Ammon's horn (tissue), 1 donor: ENCODE data around the gene ZSCAN5C.
"Not testable (repeated sequence)": the region's sequence is repeated elsewhere in the genome, so short reads cannot be mapped to it uniquely, and the experiment has no call there.

Experiments used
- DNase-seq: peaks from one replicate; pipeline ENCODE4 v3.0.0-alpha.2; 2016; ENCODE audit warnings: low spot score

ZSCAN5C gene

GRCh38 chr19:56201973-56202372, at the start of gene ZSCAN5C:
ZSCAN5C (plus strand) TSS chr19:56202273; CDS start chr19:56205914, 3,641 bp downstream.
- no peak for DNase-seq

GRCh38 chr19:56152644-56153043, 49.4 kb upstream of the ZSCAN5C start:
- DNase-seq, result no peak

- DNase-seq, result no peak
Observed at GRCh38 chr19:56153507-56153906, 48.6 kb upstream of the ZSCAN5C start.

GRCh38 chr19:56155124-56155687, 46.9 kb upstream of the ZSCAN5C start:
- DNase-seq, result no peak

GRCh38 chr19:56156768-56157167, 45.3 kb upstream of the ZSCAN5C start:
- DNase-seq, result no peak

GRCh38 chr19:56158170-56158757, 43.8 kb upstream of the ZSCAN5C start:
- DNase-seq, result no peak

- DNase-seq, result no peak
Observed at GRCh38 chr19:56159009-56159559, 43.0 kb upstream of the ZSCAN5C start.

- no peak for DNase-seq
Observed at GRCh38 chr19:56159622-56160271, 42.3 kb upstream of the ZSCAN5C start.

GRCh38 chr19:56161534-56161933, 40.5 kb upstream of the ZSCAN5C start:
- no peak for DNase-seq

- no peak for DNase-seq
Observed at GRCh38 chr19:56162258-56162657, 39.8 kb upstream of the ZSCAN5C start.

GRCh38 chr19:56163097-56163496, 39.0 kb upstream of the ZSCAN5C start:
- no peak for DNase-seq

- no peak for DNase-seq
Observed at GRCh38 chr19:56167064-56167578, 35.0 kb upstream of the ZSCAN5C start.

GRCh38 chr19:56170261-56170660, 31.8 kb upstream of the ZSCAN5C start:
- no peak for DNase-seq

- DNase-seq, result no peak
Observed at GRCh38 chr19:56174086-56174485, 28.0 kb upstream of the ZSCAN5C start.

- DNase-seq, result no peak
Observed at GRCh38 chr19:56174550-56174949, 27.5 kb upstream of the ZSCAN5C start.

GRCh38 chr19:56175861-56176307, 26.2 kb upstream of the ZSCAN5C start, which contains the start of gene GALP:
GALP (plus strand) TSS chr19:56176008; CDS start chr19:56177109, 1,101 bp downstream.
- not testable (repeated sequence) for DNase-seq

- not testable (repeated sequence) for DNase-seq
Observed at GRCh38 chr19:56176310-56176709, 25.8 kb upstream of the ZSCAN5C start.

- DNase-seq, result no peak
Observed at GRCh38 chr19:56176881-56177280, 25.2 kb upstream of the ZSCAN5C start.

GRCh38 chr19:56177564-56178243, 24.4 kb upstream of the ZSCAN5C start:
- no peak for DNase-seq

GRCh38 chr19:56189785-56190184, 12.3 kb upstream of the ZSCAN5C start:
- no peak for DNase-seq

- no peak for DNase-seq
Observed at GRCh38 chr19:56191115-56191514, 11.0 kb upstream of the ZSCAN5C start.

- DNase-seq, result no peak
Observed at GRCh38 chr19:56191711-56192110, 10.4 kb upstream of the ZSCAN5C start.
